Lung (tissue), 12 donors: Measurements from ENCODE around the gene RNF217. TPM values are rescaled to one million over a fixed set of nuclear protein-coding genes. Genes with fewer than 3 reads are reported as not detected.

Experiments
- ATAC-seq: fragments of 200-7000 bp; cut with Tn5 transposase; one replicate; pipeline ENCODE4 v1.9.1; 2020; ENCODE audit warnings: moderate number of reproducible peaks; ENCODE audit not compliant: insufficient read depth, low FRiP score
- DNase-seq, 3 donors: peaks; one replicate each; pipeline ENCODE4 v3.0.0-alpha.2; 2013 to 2017
- H3K27ac ChIP-seq, 2 donors: one replicate each; pipeline ENCODE4 v1.5.1; 2013; ENCODE audit warnings: mild to moderate bottlenecking in 2 of 2, moderate library complexity in 2 of 2, control low read depth in 1 of 2, inconsistent platforms in 1 of 2, low read depth in 1 of 2, low read length in 1 of 2
- H3K27me3 ChIP-seq, 3 donors: one replicate each; pipeline ENCODE4 v1.5.1; 2013; ENCODE audit warnings: low read length in 2 of 3; ENCODE audit not compliant: control insufficient read depth in 3 of 3, insufficient read depth in 3 of 3
- H3K36me3 ChIP-seq, 4 donors: one replicate each; pipeline ENCODE4 v1.5.1; 2013; ENCODE audit warnings: low read length in 4 of 4, mild to moderate bottlenecking in 1 of 4, moderate library complexity in 1 of 4; ENCODE audit not compliant: control insufficient read depth in 4 of 4, insufficient read depth in 4 of 4
- H3K4me1 ChIP-seq, 5 donors: one replicate each; pipeline ENCODE4 v1.5.1; 2013; ENCODE audit warnings: low read length in 5 of 5, mild to moderate bottlenecking in 2 of 5, moderate library complexity in 1 of 5; ENCODE audit not compliant: control insufficient read depth in 5 of 5, insufficient read depth in 5 of 5
- H3K4me3 ChIP-seq: one replicate; pipeline ENCODE4 v1.5.1; 2013; ENCODE audit warnings: mild to moderate bottlenecking, control low read depth, moderate library complexity
- H3K9ac ChIP-seq, 2 donors: one replicate each; pipeline ENCODE4 v1.5.1; 2013; ENCODE audit warnings: low read length in 2 of 2, control low read depth in 1 of 2; ENCODE audit not compliant: insufficient read depth in 1 of 2
- H3K9me3 ChIP-seq, 4 donors: one replicate each; pipeline ENCODE4 v1.5.1; 2013; ENCODE audit warnings: low read length in 3 of 4, mild to moderate bottlenecking in 1 of 4, moderate library complexity in 1 of 4; ENCODE audit not compliant: control insufficient read depth in 4 of 4, insufficient read depth in 3 of 4
- CTCF ChIP-seq: IDR thresholded peaks from 2 replicates; pipeline ENCODE4 v1.5.1; 2012; ENCODE audit warnings: mild to moderate bottlenecking; ENCODE audit errors: control extremely low read depth, extremely low read depth
- WGBS, 2 donors: extraction: QIAGEN DNeasy Blood & Tissue Kit; methylation state at CpG; one replicate each; pipeline ENCODE4 v1.1.7; 2013; 5-methylcytosine and 5-hydroxymethylcytosine counted together
- polyA plus RNA-seq, 2 donors: library from polyadenylated mRNA; stranded (reverse); fragments of 200-250 nt; gene quantifications; one replicate each; pipeline ENCODE4 v1.2.1, GENCODE V29; 2013
- total RNA-seq, 2 donors: library from RNA; depleted of rRNA in 1 of 2; stranded (reverse); fragments of >200 nt in 1 of 2; gene quantifications; one replicate each; pipeline ENCODE4 v1.2.1, GENCODE V29; 2014 to 2021
- donor health status: control.
- donor health status: control.
- donor health status: Bipolar disorder and iron deficiency.
- donor health status: healthy.
- donor health status: DM: yes; HTN: yes; CAD: no.

RNF217 gene
- total and polyA plus RNA-seq, 4 donors = 3.1 to 58.6 (median 13.6) TPM

GRCh38 chr6:124960757-124961463, 1.3 kb upstream of the RNF217 start:
- H3K9me3 ChIP-seq = no peaks in the 10 kb centered on the region
- ATAC-seq = no peak
- TF ChIP-seq CTCF = no peak
- DNase-seq = no peak
- WGBS, 2 donors = 67% methylated on average over 4 of the region's 4 CpGs
- no peak overlapping the region for H3K27ac ChIP-seq
- no peaks in the 10 kb centered on the region for H3K27me3 ChIP-seq
- H3K36me3 ChIP-seq = no peaks in the 10 kb centered on the region
- peak overlapping the region in 1 of 2 donors; percentile 83 for H3K9ac ChIP-seq
- peaks cover 0 to 25% (median 11%) of the 10 kb centered on the region in 5 donors for H3K4me1 ChIP-seq
- no peak overlapping the region for H3K4me3 ChIP-seq

GRCh38 chr6:124961464-124961776, 817 bp upstream of the RNF217 start:
- Histone ChIP-seq H3K27ac (peak overlapping the region; percentile 91 to 93), H3K4me1 (peaks cover 0 to 25% (median 11%) of the 10 kb centered on the region in 5 donors), H3K9ac (peak overlapping the region; percentile 73 to 83), H3K36me3 (no peaks in the 10 kb centered on the region), H3K4me3 (peak overlapping the region; percentile 88), H3K9me3 (no peaks in the 10 kb centered on the region), H3K27me3 (no peaks in the 10 kb centered on the region)
- TF ChIP-seq CTCF = no peak
- DNase-seq = no peak
- no peak for ATAC-seq
- WGBS, 2 donors = 3 to 7% methylated on average over 6 of the region's 6 CpGs

- H3K27ac ChIP-seq = peak overlapping the region; percentile 91 to 93
- peak overlapping the region; percentile 88 for H3K4me3 ChIP-seq
- DNase-seq = peak; percentile 66 to 73 (median 67)
- TF ChIP-seq CTCF = no peak
- peaks cover 0 to 25% (median 11%) of the 10 kb centered on the region in 5 donors for H3K4me1 ChIP-seq
- 0 to 2% methylated on average over 35 to 65 of the region's 65 CpGs for WGBS, 2 donors
- peak; percentile 20 for ATAC-seq
- H3K36me3 ChIP-seq = no peaks in the 10 kb centered on the region
- H3K27me3 ChIP-seq = no peaks in the 10 kb centered on the region
- no peaks in the 10 kb centered on the region for H3K9me3 ChIP-seq
- peak overlapping the region; percentile 84 to 95 for H3K9ac ChIP-seq
These were observed 590 bp downstream of the RNF217 start for GRCh38 chr6:124962639-124963415.
